Esophagus squamous epithelium (tissue), 4 donors: ENCODE measurements around the gene MRPL21.

Experiments
- POLR2A ChIP-seq, 4 donors: fragments of 450-650 bp; IDR thresholded peaks; one replicate each; pipeline ENCODE4 v1.6.1; 2017; ENCODE audit warnings: antibody characterized with exemption in 4 of 4, mild to moderate bottlenecking in 4 of 4, moderate library complexity in 3 of 4
- TF ChIP-seq, protein P1 (sequence below), 6 experiments: fragments of 450-650 bp in 4 of 6; fragments of 200-600 bp in 2 of 6; sonication (generic) in 2 of 6; IDR thresholded peaks; one replicate each; pipeline ENCODE4 v1.5.1; 2016 to 2019; ENCODE audit warnings: antibody characterized with exemption in 6 of 6, mild to moderate bottlenecking in 4 of 6, moderate library complexity in 4 of 6

DNA sequence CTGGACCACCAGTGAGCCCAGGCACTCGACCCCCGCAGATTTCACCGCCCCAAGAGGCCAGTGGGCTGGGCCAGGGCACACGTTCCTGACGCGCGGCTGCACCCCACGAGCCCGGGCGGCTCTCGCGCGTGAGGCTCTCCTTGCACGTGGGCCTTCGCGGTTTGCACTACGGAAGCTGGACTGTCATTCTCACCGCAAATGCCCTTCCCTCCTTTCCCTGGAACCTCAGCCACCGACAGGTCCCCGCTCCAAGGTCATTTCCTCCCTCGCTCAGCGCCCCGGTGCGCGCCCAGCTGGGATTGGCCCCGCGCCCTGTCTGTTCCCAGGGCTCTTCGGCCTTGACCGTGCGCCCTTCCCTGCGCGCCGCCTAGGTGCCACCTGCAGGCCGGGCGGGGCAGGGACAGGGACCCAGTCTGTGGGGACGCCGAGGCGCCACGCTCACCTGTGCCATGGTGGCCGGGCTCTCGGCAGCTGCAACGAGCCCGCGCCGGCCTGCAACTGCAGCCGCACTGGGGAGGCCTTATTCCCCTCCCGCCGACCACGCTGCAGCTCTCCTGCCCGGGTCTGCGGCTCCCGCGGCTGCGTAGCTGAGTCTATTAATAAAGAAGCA, 59.8 kb downstream of the MRPL21 start:
- TF ChIP-seq, protein P1, sequence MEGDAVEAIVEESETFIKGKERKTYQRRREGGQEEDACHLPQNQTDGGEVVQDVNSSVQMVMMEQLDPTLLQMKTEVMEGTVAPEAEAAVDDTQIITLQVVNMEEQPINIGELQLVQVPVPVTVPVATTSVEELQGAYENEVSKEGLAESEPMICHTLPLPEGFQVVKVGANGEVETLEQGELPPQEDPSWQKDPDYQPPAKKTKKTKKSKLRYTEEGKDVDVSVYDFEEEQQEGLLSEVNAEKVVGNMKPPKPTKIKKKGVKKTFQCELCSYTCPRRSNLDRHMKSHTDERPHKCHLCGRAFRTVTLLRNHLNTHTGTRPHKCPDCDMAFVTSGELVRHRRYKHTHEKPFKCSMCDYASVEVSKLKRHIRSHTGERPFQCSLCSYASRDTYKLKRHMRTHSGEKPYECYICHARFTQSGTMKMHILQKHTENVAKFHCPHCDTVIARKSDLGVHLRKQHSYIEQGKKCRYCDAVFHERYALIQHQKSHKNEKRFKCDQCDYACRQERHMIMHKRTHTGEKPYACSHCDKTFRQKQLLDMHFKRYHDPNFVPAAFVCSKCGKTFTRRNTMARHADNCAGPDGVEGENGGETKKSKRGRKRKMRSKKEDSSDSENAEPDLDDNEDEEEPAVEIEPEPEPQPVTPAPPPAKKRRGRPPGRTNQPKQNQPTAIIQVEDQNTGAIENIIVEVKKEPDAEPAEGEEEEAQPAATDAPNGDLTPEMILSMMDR (IDR thresholded peaks at IDR 0.05), result peak; percentile 43 to 89 (median 80)
- TF ChIP-seq POLR2A (IDR thresholded peaks at IDR 0.05), result no peak
